Upper lobe of left lung (tissue), 4 donors: ENCODE measurements around the gene MTMR1.

Experiments
- CTCF ChIP-seq, 6 experiments: fragments of 450-650 bp in 4 of 6; fragments of 200-600 bp in 2 of 6; sonication (generic) in 2 of 6; IDR thresholded peaks; one replicate each; pipeline ENCODE4 v1.5.1; 2016 to 2019; ENCODE audit warnings: antibody characterized with exemption in 6 of 6
- EP300 ChIP-seq, 4 donors: sonication (generic); formaldehyde crosslinking; IDR thresholded peaks; one replicate each; pipeline ENCODE4 v1.5.1; 2017; ENCODE audit warnings: antibody characterized with exemption in 4 of 4, control low read depth in 2 of 4
- POLR2AphosphoS5 ChIP-seq, 2 donors: sonication (generic); formaldehyde crosslinking; IDR thresholded peaks; one replicate each; pipeline ENCODE4 v1.5.1; 2017; ENCODE audit warnings: antibody characterized with exemption in 2 of 2

DNA sequence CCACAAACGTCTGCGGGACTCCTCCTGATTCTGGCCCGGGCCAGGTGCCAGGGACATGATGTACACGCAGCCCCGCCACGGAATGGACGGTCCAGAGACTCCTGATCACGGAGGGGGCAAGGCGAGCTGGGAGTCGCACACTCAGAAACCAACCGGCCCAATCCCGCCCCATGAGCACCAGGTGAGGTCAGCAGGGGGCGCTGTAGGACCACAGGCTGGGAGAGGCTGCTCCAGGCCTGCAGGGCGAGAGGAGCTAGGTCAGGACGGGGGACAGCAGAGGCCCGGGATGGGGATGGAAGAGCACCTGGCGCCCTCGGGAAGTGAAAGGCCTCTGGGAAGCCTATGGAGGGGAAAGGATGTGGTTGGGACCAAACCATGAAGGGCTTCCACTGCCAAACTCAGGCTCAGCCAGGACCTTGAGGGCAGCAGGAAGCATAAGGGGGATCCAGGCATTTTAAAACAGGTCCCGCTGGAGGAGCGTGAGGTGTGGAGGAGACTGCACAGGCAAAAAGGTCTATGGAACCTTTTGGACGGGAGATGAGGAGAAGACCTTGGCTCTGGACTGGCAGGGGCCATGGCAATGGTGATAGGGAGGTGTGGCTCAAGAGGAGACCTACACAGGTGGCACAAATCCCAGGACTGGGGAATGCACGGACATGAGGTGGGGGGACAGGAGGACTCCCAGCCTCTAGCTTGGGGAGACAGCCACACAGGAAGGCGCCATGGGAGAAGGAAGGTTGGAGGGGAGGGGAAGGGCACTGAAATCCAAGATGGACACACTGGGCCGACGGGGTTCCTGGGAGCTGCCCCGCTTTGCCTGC is 79.2 kb downstream of the MTMR1 start:
- TF ChIP-seq CTCF (IDR thresholded peaks at IDR 0.05) (peak; percentile 67 to 88 (median 82)), EP300 (IDR thresholded peaks at IDR 0.05) (no peak), POLR2AphosphoS5 (IDR thresholded peaks at IDR 0.05) (no peak)
